GM19455 (cell line): ENCODE measurements around the gene UBXN4.
"Not testable (repeated sequence)": the region's sequence is repeated elsewhere in the genome, so short reads cannot be mapped to it uniquely, and the experiment has no call there.

ENCODE experiments used
- ATAC-seq: cut with Tn5 transposase; IDR thresholded peaks from one replicate; pipeline ENCODE4 v1.9.1; 2021; ENCODE audit not compliant: unreplicated experiment

Gene UBXN4, protein sequence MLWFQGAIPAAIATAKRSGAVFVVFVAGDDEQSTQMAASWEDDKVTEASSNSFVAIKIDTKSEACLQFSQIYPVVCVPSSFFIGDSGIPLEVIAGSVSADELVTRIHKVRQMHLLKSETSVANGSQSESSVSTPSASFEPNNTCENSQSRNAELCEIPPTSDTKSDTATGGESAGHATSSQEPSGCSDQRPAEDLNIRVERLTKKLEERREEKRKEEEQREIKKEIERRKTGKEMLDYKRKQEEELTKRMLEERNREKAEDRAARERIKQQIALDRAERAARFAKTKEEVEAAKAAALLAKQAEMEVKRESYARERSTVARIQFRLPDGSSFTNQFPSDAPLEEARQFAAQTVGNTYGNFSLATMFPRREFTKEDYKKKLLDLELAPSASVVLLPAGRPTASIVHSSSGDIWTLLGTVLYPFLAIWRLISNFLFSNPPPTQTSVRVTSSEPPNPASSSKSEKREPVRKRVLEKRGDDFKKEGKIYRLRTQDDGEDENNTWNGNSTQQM

DNA sequence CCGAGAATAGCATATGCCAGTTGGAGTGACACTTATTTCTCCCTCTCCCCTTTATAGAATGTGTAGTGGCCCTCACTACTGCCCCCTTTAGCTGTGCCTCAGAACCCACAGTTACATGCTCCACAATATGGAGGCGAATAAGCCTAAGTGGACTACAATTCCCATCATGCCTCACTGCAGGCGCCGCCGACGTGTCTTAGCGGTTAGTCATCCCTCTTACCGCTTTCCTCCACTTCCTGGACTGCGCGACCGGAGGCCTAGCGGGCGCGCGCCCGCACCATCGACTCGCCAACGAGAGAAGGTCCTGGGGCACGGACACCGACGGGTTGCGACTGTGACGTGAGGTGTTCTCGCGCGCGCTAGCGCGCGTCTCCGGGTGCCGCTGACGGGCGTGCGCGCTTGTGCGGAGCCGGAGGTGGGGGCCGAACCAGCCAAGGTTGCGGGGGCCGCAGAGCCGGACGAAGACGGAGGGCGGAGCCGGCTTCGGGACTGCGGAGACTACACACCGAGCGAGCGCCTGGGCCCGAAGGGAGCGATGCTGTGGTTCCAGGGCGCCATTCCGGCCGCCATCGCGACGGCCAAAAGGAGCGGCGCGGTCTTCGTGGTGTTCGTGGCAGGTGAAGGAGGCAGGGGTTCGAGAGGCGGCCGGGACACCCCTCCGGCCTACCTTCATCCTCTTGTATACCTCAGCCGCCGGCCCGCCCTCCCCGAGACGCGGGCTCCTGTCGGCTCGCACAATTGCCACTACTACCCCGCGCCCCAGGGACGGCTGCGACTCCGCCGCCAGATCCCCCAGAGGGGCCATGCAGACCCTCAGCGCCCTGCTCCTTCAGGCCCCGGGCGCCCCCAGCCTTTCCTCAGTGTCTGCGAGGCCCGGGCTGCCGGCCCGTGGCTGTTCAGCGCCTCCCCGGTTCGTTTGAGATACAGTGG lies at the start of gene UBXN4:
TSS of gene UBXN4 (plus strand) at position 461 of the 930 bp plus-strand sequence. CDS start at position 536, 75 bp downstream.
- peak; percentile 95 for ATAC-seq

DNA sequence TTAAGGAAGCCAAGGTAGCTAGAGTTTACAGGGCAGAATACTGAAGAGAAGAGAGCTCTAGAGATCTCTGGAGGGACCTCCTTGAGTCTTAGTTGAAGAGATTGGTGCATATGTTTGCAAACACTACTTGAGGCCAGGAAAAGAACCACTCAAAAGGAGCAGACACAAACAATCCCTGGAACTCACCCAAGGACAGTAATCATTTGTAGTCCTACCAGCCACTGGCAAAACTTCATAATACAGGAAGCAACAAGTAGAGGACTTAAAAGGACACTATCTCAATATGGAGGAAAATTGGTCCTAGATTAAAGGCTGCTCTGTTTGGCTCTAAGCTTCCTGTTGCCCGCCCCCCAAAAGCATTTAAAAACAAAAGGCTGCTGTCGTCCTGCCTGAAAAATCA lies 46.9 kb upstream of the UBXN4 start:
- ATAC-seq, result no peak

DNA sequence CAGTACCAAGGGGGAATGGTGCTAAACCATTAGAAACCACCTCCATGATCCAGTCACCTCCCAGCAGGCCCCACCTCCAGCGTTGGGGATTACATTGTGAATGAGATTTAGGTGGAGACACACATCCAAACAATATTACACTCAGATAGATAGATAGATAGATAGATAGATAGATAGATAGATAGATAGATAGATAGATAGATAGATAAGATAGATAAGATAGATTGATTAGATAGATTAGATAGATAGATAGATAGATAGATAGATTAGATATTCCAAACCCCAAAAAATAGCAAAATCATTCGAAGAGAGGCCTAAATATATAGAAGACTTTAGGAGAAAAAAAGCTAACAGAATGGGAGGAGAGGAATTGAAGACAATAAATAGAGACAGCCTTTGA lies 42.8 kb upstream of the UBXN4 start:
- ATAC-seq, result no peak

DNA sequence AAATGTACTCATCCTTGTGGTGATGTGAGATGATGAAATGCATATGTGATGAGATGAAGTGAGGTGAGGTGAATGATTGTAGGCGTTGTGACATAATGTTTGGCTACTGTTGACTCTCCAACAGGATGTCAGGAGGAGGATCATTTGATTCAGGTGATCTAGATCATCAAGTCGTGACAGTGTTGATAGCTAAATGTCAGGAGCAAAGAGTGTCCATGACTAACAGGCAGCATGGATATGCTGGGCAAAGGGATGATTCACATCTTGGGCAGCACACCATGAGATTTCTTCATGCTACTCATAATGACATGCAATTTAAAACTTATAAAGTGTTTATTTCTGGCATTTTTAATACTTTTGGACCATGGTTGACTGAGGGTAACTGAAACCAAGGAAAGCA lies 40.2 kb upstream of the UBXN4 start:
- no peak for ATAC-seq

DNA sequence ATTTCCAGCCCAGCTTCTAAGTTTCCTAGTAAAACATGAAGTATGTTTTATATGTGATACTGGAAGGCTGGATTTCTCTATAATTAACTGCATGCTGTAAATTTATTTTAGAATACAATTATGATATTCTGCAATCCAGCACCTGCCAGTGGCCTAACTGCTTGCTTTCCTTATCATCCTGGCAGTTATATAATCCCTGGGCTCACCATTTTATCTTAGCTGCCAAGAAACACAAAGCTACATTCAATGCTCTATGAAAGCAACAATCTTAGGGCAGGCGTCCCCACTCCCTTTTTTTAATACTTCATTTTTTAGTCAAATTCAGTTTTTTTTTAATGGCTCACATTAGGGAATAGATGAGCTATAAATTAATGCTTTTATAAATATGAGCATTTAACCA lies 38.4 kb upstream of the UBXN4 start:
- ATAC-seq, result no peak

DNA sequence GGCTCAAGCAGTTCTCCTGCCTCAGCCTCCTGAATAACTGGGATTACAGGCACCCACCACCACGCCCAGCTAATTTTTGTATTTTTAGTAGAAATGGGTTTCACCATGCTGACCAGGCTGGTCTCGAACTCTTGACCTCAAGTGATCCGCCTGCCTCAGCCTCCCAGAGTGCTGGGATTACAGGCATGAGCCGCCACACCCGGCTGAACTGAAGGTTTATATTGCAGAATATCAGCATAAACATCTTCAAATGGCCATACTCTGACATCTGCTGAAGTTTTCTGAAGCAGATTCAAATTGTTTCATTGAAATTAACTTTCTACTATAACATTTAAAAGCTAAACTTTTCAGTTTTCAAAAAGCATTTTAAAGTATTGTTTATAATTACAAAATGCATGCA lies 37.6 kb upstream of the UBXN4 start:
- ATAC-seq, result not testable (repeated sequence)

DNA sequence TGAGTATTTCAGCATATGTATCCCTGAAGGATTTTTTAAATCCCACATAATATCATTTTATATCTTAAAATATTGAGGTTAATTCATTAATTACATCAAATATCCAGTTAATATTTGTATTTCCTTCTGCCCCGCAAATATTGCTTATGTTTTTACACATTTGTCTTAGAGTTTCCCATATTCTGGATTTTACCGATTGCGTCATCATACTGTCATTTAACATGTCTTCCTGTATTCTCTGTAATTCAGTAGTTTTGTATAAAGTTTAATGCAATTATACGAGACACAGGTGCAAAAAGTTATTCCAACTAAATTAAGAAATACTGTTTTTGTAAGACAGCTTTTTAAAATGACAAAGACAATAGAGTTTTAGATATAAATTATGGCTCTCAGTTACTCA lies 33.5 kb upstream of the UBXN4 start:
- ATAC-seq, result no peak

DNA sequence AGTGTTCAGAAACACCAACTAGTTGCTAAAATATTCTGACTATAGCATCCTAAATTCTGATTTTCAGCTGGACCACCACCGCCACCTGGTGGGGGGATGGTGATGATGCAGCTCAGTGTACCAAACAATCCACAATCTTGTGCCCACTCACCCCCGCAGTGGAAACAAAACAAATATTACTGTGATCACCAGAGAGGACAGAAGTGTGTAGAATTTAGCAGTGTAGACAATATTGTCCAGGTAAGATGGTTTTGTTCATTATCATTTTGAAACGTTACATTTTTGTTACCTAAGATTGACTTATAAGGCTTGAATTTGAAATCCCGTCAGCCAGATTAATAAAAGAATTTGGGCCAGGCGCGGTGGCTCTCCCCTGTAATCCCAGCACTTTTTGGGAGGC lies 31.7 kb upstream of the UBXN4 start:
- no peak for ATAC-seq

DNA sequence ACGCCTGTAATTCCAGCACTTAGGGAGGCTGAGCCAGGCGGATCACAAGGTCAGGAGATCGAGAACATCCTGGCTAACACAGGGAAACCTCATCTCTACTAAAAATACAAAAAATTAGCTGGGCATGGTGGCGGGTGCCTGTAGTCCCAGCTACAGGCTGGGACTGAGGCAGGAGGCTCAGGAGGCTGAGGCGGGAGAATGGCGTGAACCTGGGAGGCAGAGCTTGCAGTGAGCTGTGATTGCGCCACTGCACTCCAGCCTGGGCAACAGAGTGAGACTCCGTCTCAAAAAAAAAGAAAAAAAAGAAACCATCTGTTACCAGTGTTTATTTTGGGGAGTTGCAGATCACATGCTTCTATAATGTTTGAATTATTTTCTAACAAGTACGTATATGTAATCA lies 26.6 kb upstream of the UBXN4 start:
- not testable (repeated sequence) for ATAC-seq

DNA sequence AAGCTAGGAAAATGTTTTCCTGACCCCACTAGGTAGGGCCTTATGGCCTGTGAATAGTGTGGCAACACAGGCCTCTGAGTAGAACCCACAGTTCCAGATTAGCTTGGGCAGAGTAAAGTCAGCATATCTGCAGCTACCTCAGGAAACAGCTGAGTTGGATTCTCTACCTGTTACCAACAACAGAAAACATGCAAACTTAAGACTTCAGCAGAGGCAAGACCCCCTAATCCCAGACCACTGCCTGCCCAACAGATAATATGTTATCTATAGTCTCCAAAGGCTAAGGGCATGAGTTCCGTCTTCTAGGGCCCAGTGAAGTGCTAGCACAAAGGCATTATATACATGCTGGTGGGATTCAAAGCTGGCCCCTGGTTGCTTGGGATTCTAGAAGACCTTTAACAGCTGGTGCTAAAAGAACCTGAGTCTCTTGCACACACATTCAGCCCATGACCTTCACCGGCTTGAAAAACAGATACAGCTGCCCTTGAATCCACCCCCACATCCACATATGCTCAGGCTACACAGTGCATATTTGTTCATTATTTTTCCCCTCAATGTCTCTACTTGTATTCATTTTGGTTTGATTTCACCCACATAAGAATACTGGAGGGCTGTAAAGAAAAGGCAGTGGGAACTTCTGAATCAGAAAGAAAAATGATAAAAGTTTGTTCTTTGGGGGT lies 13.5 kb upstream of the UBXN4 start:
- ATAC-seq, result no peak

DNA sequence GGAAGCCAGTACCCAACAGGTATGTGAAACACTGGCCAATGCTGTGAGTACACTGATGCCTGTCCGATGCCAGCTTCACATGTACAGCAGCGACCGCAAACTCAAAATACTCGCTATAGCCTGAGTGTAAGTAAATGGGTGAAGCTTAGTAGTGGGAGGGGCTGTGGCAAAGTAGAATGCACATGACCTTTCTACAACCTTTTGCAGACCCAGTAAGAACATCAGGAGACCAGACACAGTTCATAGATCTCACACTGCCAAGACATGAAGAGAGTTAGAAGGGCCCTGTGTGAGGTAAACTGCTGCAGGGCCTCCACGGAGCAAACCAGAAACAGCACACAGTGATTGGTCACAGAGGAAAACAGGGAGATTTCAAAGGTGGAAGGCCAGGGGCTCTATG lies 9.1 kb upstream of the UBXN4 start:
- ATAC-seq, result no peak

DNA sequence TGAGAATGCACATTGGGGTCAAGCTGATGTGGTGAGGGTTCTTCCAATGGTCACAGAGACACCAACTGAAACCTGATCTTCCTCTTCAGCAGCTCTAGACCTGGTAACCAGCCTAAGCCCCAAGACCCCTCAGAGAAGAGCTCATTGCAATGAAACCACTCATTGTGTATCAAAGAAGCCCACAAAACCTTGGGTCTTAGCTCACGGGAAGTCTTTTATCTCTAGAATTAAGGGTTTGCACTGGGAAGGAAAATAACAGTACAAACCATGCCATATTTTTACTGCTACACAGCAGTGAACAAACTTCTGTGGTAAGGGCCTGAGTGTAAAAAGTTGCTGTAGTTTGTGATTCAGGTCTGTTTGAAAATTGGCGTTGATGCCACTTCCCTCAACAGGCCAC lies 8.6 kb upstream of the UBXN4 start:
- ATAC-seq, result no peak

DNA sequence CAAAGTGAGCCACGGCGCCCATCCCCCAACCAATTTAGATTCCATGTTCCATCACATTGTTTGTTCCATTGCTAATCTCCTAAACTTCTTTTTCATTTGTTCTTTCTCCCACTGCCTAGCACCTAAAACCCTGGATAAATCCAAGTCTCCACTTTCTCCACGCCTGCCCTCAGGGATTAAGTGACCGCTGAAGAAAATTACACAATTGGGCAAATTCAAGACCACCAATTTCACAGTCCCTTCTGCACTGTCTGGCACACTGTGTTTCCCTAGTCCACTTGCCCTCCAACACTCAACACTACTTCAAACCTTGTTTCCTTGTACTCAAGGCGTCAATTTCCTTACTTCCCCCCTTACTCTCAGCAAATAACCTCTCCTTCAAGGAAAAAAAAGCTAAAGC lies 5.1 kb upstream of the UBXN4 start:
- no peak for ATAC-seq

DNA sequence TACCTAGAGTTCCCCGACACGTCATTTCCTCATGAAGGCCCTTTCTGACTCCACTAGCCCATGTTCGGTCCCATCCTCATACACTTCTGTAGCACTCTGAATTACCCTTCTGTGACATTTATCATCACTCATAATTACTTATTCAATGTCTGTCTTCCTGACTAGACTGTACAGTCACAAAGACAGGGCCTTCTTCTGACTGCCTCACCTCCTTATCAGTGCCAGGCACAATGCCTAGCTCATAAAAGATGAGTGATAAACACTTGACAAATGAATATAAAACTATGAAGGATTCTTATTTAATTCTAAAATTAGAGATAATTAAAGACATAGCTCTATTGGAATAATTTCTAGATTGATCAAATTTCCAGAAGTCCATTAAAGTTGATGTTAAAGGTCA lies 1.4 kb upstream of the UBXN4 start:
- no peak for ATAC-seq

DNA sequence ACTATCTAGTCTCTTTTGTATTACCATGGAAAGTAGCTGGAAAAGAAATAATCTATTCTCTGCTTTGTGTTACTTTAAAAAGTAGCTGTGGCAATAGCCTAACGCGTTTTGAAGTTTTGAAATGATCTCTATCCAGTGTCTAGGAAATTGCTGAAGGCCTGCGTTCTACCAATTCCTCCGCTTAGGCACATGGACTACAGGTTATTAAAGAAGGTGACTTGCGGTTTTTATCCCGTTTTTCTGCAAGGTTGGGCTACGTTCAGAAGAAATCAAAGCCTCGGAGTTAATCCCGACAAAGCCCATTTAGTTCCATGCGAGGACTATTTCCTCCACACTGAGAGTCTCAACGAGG lies 636 bp upstream of the UBXN4 start:
- no peak for ATAC-seq

DNA sequence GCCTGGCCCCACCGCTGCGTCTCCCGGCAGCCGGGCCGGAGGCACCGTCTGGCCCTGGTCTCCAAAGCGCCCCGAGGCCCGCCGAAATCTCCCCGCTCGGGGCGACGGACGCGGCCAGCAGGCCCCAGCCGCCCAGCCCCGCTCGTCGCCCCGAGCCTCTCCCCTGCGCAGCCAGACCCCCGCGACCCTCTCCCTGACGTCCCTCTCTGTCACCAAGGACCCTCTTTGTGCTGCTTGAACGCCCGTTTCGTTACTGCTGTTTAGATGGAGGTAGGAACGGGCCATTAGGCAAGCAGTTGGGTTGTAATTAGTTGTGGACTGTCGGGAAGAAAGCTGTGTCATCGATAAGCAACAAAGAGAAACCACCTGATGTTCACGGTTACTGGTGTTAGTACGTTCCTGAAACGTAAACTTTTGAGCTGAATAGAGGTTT lies 686 bp downstream of the UBXN4 start:
- ATAC-seq, result peak; percentile 23

DNA sequence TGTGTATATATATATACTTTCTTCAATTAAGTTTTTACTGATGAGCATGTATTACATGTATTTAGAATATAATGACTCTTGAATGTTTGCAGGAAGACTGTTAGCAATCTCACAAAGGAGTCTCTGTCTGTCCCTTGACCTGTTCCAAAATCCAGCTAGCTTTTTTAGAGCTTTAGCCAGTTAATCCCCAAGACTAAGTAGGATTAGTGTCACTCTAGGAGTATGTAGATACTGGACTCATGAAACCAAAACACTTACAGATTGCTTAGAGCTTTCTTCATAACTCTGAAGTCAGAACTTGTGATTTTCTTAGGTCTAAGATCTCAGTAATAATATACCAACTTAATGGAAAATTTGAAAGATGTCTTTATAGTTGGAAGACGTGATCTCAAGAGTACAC lies 2.2 kb downstream of the UBXN4 start:
- ATAC-seq, result no peak

DNA sequence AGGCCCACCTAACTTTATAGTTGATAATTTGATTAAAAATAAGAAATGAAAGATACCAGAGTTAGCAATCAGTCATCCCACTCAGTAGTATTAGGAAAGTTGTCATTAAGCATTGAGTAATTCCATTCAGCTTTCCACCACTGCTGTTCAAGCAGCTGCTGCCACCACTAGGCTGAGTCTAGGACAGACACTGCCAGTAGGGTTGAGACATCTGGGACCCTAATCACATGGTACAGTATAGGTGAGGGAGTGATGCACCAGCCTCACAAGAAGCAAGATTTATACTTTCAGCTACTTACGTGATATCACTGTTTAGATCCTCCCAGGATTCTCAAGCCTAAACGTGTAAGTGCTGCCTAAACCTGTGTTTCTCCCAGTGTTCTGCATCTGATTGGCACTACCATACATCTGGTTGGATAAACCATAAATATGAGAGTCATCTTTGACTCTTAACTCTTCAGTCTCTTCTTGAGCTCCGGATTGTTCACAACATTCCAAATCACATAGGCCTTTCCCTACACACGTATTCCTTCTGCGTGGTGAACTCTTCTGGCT lies 3.2 kb downstream of the UBXN4 start:
- no peak for ATAC-seq

DNA sequence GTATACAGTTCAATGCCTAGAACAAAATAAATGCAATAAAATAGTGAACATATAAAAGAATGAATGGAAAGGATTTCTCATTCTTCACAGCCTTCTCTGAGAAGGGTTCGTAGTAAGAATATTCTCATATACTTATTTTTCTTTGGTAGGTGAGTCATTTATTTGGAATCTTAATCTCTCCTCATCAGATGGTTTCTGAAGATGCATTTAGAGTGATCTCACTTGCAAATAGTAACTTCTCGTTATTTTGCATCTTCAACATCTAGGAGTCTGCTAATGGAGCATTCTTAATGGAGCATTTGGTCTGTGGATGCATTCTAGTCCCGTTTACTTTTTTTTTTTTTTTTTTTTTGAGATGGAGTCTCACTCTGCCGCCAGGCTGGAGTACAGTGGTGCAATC lies 3.9 kb downstream of the UBXN4 start:
- no peak for ATAC-seq

DNA sequence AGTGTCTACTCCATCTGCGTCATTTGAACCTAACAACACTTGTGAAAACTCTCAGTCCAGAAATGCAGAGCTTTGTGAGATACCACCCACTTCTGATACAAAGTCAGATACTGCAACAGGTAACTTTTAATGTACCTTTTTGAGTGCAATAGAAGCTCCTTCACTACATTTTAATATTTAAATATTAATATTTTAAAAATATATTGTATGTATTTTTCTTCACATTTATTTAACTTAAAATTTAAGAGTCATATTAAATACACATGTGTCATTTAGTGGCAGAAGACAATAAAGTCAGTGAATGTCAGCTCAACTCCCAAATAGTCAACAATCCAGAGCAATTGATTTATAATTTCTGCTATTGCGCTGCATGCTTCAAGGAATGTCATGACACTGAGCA lies 13.9 kb downstream of the UBXN4 start:
- ATAC-seq, result no peak

DNA sequence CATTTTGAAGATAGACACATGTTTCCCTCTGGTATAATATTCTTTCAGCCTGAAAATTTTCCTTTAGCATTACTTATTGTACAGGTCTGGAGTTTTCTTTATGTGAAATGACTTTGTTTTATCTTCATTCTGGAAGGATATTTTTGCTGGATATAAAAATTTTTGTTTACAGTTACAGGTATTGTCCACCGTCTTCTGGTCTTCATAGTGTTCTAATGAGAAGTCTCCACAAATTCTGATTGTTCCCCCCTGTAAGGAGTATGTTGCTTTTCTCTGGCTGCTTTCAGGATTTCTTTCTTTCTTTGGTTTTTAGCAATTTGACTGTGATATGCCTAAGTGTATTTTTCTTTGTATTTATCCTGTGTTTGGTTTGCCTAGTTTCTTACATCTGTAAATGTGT lies 15.0 kb downstream of the UBXN4 start:
- no peak for ATAC-seq
